Stimulated activated CD4-positive, alpha-beta T cell treated with anti-CD3 and anti-CD28 coated beads, Interleukin-15, amount 100 ng/mL, for 24 hours (primary cell): ENCODE data around the gene APOBEC3H.
A peak's percentile ranks its signal among the peaks of the same experiment; 100 is the strongest.

Source experiments
- DNase-seq: peaks from one replicate; pipeline ENCODE4 v3.0.0-alpha.2; 2020

The APOBEC3H gene

DNA sequence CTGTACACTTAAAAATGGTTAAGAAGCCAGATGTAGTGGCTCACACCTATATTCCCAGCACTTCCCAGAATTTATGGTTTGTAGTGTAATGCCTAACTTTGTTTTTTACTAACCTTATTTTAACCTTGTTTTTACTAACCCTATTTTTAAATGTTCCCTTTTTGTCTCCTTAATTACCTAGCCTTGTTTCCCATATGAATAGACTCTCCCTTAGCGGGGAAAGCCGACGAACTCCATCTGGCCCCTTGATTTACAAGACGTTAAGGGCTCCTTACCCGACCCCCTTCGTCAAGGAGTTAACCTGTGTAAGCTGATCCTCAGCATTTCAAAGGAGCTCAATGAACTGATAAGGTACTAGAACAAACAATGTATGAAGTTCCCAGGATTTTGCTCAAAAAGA, 17.1 kb downstream of the APOBEC3H start:
- no peak for DNase-seq

GRCh38 chr22:39115570-39115969, 18.5 kb downstream of the APOBEC3H start:
- no peak for DNase-seq

DNA sequence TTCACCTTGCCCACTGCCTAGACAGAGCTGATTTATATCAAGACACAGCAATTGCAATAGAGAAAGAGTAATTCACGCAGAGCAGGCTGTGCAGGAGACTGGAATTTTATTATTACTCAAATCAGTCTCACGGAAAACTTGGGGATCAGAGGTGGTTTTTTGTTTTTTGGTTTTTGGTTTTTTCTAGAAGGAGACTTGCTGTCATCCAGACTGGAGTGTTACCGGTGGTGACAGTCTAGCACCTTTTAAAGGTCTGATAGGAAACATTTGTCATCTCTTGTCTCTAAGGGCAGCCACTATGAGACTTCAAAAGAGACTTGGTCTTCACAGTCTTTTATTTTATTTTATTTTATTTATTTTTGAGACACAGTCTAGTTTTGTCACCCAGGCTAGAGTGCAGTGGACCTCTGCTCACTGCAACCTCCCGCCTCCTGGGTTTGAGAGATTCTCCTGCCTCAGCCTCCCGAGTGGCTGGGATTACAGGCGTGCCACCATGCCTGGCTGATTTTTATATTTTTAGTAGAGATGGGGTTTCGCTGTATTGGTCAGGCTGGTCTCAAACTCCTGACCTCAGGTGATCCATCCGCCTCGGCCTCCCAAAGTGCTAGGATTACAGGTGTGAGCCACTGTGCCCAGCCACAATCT, 19.1 kb downstream of the APOBEC3H start:
- peak; percentile 17 for DNase-seq

GRCh38 chr22:39117585-39118191, 20.6 kb downstream of the APOBEC3H start:
- peak; percentile 83 for DNase-seq

DNA sequence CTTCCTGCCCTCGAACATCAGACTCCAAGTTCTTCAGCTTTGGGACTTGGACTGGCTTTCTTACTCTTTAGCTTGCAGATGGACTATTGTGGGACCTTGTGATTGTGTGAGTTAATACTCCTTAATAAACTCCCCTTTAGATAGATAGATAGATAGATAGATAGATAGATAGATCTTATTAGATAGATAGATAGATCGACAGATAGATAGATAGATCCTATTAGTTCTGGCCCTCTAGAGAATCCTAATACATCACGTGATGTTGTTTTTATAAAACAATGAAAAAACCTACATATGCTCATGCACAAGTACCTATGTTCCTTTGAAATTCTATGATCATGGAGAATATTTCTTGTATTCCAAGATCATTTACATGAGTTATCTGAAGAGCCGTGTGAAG, 23.9 kb downstream of the APOBEC3H start:
- no peak for DNase-seq

GRCh38 chr22:39122772-39123470, 25.9 kb downstream of the APOBEC3H start:
- no peak for DNase-seq

GRCh38 chr22:39123751-39124581, 26.9 kb downstream of the APOBEC3H start:
- DNase-seq = no peak

DNA sequence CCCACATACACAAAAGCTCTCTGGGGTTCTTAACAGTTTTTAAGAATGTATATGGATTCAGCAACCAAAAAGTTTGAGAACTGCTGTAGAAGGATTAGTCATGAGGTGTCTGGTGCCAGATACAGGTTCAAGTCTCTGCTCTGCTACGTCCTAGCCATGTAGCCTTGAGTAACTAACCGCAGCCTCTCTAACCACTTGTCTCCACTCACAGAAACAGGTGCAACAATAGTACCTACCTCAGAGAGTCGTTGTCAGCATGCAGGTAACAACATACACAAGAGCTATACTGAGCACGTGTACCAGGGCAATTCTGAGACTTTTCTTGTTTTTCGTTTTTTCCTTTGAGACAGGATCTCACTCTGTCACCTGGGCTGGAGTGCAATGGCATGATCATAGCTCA, 28.6 kb downstream of the APOBEC3H start:
- DNase-seq = no peak

DNA sequence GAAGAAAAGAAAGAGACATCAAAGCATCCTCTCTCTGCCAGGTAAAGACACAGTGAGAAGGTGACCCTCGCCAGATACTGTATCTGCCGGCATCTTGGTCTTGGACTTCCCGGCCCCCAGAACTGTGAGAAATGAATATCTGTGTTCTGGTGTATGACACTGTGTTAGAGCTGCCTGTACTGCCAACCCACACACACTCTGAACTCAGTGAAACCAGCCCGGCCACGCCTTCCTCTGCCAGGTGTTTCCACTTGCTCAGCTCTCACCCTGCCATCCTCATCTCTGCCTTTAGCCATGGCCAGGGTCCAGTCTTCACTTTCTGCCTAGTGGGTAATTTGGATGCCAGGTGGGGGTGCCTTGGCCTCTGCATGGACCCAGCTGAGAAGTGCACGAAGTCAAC, 31.5 kb downstream of the APOBEC3H start:
- DNase-seq = no peak

DNA sequence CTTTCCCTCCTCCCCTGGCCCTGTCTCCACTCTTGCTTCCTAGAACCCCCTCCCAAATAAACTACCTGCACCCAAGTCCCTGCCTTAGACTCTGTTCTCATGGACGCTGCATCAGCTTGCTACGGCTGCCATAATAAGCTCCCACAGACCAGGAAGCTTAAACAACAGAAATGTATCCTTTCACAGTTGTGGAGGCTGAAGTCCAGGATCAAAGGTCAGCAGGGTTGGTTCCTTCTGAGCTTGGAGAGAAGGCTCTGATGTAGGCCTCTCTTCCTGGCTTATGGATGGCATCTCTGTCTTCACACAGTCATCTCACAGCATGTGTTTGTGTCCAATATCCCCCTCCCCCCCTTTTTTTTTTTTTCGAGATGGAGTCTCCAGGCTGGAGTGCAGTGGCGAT, 32.0 kb downstream of the APOBEC3H start:
- DNase-seq = no peak

- DNase-seq = no peak
Measured at GRCh38 chr22:39129746-39130145, 32.7 kb downstream of the APOBEC3H start.

GRCh38 chr22:39130152-39130704, 33.2 kb downstream of the APOBEC3H start:
- no peak for DNase-seq

DNA sequence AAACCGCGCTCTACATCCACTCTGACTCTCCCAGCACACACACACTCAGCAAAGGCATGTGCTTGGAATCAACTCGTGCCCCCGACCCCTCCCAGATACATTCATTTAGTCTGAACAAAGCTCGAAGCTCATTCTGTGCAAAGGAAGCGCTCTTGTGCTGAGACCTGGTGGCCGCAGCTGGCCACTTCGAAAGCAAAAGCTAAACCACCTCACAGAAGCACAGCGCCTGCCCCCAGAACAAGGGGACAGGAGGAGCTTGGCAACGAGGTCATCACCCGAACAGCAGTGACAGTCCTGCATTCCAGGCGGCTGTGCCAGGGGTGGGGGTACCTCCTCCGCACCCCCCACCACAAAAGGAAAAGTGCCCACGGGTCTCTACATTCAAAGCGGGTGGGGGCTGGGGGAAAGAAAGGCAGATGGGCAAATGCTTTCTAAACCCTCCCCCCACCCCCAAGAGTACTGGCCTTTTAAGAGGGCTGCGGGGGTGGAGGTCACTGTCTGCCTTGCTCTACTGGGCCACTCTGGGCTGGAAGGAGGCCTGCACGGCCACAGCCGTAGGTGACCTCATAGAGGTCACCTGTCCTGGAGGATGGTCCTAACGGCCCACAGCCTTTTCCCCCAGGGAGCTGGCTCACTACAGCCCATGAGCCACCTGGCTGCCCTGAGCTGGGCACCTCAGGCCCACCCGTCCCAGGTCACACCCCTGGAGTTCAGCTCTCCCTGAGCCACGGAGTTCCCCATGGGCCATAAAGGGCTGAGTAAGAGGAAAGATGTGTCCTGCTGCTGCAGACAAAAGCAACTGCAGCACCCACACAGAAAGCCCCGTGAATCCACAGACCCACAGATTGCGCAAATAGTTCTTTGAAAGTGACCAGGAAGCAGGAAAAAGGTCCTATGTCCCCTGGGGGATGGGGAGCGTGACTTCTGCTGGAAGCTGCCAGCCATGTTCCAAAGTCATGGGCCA, 34.1 kb downstream of the APOBEC3H start:
- DNase-seq = no peak

DNA sequence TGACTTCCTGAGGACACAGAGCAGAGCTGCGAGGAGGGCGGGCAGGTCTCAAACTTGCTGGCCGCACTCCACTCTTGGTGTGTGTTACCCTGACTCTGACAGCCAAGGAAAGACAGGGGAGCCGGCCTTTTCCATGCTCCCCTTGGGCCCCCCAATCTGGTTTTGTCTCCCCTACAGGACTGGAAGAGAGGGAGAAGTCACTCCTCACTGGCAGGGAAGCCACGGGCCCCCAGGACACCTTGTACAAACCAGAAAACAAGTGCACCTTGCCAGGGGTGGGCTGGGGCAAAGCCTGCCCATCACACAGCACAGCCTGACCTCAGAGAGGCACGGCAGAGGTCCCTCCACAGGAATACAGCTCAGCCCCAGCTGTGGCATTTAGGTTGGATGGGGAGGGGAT, 35.2 kb downstream of the APOBEC3H start:
- no peak for DNase-seq

GRCh38 chr22:39132871-39133524, 36.0 kb downstream of the APOBEC3H start:
- DNase-seq = no peak

GRCh38 chr22:39133871-39134270, 36.8 kb downstream of the APOBEC3H start:
- DNase-seq = no peak

DNA sequence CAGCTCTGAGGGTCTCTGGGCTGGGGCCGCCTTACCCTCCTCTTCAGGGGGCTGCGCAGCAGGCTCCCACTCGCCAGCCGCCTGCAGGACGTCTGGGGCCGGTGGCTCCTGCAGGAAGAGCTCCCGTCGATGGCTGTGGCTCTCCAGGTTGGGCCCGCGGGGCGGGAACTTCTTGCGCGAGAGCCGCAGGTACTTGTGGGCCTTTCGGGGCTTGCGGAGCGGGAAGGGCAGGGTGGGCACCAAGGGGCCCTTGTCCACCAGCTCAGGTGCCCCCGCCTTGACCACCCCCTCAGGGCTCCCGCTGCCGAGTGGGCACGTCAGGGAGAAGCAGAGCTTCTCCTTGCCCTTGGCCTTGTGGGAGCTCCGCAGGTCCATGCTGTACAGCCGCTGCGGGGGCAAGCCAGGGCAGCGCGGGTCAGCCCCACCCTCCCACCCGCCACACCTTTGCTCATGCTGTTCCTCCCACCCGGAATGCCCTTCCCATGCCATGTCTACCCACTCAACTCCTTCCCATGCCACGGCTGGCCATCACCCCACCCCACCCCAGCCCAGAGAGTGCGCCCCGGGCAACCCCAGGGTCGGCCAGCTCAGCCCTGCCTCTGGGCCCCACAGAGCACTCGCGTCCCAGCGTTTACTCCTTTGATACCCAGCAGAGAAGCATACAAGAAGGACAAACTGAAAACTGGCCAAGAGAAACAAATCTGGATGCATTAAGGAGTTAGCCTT, 37.5 kb downstream of the APOBEC3H start:
- DNase-seq = no peak

DNA sequence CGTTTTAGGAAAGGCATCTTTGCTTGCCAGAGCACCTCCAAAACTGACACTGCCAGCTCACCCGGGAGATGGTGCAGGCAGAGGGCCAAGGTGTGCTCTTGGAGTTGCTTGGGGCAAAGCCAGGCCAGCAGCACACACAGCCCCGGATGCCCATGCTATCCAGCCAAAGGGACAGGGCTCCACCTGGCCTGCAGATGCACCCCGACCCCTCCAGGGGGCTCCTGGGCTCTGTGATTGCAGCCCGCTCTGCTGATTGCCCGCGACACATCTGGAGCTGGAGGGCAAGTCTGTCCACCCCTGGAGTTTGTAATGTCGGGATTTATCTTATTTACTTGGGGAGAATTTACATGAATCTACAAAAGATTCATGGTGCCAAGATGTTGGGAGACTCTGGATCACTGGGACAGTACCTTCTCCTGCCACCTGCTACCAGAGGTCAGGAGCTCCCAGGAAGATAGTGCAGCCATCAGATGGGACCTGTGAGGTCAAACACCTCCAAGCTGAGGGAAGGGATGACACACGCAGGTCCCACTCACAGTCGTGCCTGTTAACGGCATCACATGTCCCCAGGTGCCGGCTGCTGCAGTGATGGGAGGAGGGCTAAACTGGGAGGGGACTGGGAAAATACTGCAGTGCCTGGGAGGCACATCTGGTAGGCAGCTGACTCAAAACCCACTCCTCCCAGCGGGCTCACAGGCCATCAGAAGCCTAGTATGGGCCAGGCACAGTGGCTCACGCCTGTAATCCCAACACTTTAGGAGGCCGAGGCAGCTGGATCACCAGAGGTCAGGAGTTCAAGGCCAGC, 38.2 kb downstream of the APOBEC3H start:
- peak; percentile 60 for DNase-seq

GRCh38 chr22:39136317-39136716, 39.3 kb downstream of the APOBEC3H start:
- no peak for DNase-seq
